ENCODE data around the gene PYGL.

The PYGL gene

GRCh38 chr14:50871914-50872732 is 72.2 kb downstream of the PYGL start, which contains the start of gene ABHD12B:
TSS of gene ABHD12B (plus strand) at chr14:50872053. CDS start at chr14:50872175, 122 bp downstream.
- DNase-seq (ENCODE audit: low read depth): no peak

- no peak for DNase-seq (ENCODE audit: low read depth)
These were observed 73.1 kb downstream of the PYGL start for GRCh38 chr14:50871228-50871627.

GRCh38 chr14:50865391-50866076 is 78.7 kb downstream of the PYGL start:
- no peak for DNase-seq (ENCODE audit: low read depth)

GRCh38 chr14:50864946-50865345 is 79.3 kb downstream of the PYGL start:
- no peak for DNase-seq (ENCODE audit: low read depth)

- DNase-seq (ENCODE audit: low read depth): no peak
These were observed 80.0 kb downstream of the PYGL start for GRCh38 chr14:50864237-50864636.

GRCh38 chr14:50862036-50862570 is 82.2 kb downstream of the PYGL start:
- DNase-seq (ENCODE audit: low read depth): no peak

- peak; percentile 85 for DNase-seq (ENCODE audit: low read depth)
These were observed 83.7 kb downstream of the PYGL start for GRCh38 chr14:50860478-50861086.

- no peak for DNase-seq (ENCODE audit: low read depth)
These were observed 85.0 kb downstream of the PYGL start for GRCh38 chr14:50859296-50859624.

- no peak for DNase-seq (ENCODE audit: low read depth)
These were observed 87.6 kb downstream of the PYGL start for GRCh38 chr14:50856660-50857059.

GRCh38 chr14:50855558-50855957 is 88.7 kb downstream of the PYGL start:
- no peak for DNase-seq (ENCODE audit: low read depth)

All from stimulated activated CD8-positive, alpha-beta memory T cell treated with anti-CD3 and anti-CD28 coated beads, Interleukin-7, amount 100 ng/mL, for 24 hours (primary cell).